Measurements from ENCODE around the gene SESN1. TPM values are rescaled to one million over a fixed set of nuclear protein-coding genes. Genes with fewer than 3 reads are reported as not detected.

SESN1 gene
- total RNA-seq (15.8 and 16.2 TPM in 2 replicates), polyA plus RNA-seq (28.6 and 55.0 TPM in 2 replicates), polyA minus RNA-seq (23.7 and 32.4 TPM in 2 replicates)
- 66.9 TPM for total RNA-seq (2013)

DNA sequence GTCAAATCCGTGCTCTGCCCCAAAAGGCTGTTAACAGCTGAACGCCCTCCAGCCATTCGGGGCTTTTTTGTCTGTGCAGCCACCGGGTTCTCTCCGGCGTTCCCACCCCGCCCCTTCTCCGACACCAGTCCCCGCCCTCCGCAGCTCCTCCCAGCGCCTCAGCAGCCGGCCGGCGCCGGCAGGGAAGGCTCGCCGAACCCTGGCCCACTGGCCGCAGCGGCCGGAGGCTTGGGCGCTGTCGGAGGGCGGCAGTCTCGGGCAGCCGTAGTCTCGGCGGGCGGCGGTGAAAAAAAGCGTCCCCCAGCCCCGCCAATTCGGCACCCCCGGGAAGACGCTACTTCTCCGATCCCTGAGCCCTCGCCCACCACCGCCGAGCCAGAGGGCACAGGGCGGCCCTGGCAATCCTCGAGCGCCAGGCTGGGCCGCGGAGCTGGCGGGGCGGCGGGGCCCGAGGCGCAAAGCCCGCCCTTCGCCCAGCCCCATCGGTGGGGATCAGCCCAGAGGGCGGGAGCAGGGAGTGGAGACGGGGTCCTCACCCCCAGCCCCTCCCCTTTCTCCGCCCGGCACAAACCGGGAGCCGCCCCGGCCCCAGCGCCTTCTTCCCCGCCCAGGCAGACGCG, at the start of gene SESN1:
TSS of gene SESN1 (minus strand) at position 431 of the 620 bp plus-strand sequence. CDS start 773 bp downstream, outside the sequence.
- no peaks in the 10 kb centered on the region for H3K9me3 Mint-ChIP-seq (ENCODE audit: insufficient read depth)
- H2AFZ ChIP-seq (ENCODE audit: insufficient read depth, low read depth, low read length, poor library complexity, severe bottlenecking): peak within 1 kb of the TSS; percentile 92
- intact Hi-C loops (cut with micrococcal nuclease): loop anchor here (1.0 to 10.0 kb wide), 13 partner anchors 23 to 1140 kb away; partner anchors contain the start of genes ARMC2, CD164, CDC40 and MICAL1

More for the DNA sequence above, at the start of gene SESN1:
- peaks cover 44% of the 10 kb centered on the region for H3K4me1 Mint-ChIP-seq
- CTCF ChIA-PET: interaction anchor here (0.9 to 2.4 kb wide), 6 partner anchors 21 to 834 kb away, joined by 3 to 16 read pairs (median 3); partner anchors contain the start of genes CD164 and SNX3
- H3K27ac ChIP-seq (ENCODE audit: low read length in 2 of 2): peak within 1 kb of the TSS; percentile 95 to 98
- no peaks in the 10 kb centered on the region for H3K9me3 ChIP-seq (ENCODE audit: control extremely low read depth in 1 of 3, control insufficient read depth in 2 of 3, insufficient read depth in 1 of 3, low read length in 2 of 3)
- H3K4me3 ChIP-seq (ENCODE audit: control extremely low read depth in 1 of 5, extremely low read depth in 1 of 5, insufficient read depth in 1 of 5, low read depth in 2 of 5, low read length in 4 of 5): peak within 1 kb of the TSS; percentile 69 to 98 (median 85)
- no peak for TF ChIP-seq CTCF (IDR thresholded peaks at IDR 0.05)
- no peak for TF ChIP-seq EZH2 (IDR thresholded peaks at IDR 0.05; ENCODE audit: borderline replicate concordance, insufficient read depth, low read depth, low read length, poor library complexity, severe bottlenecking)
- POLR2A ChIA-PET: interaction anchor here (0.6 to 2.0 kb wide), 15 partner anchors 15 to 1658 kb away, joined by 3 to 17 read pairs (median 5); partner anchors contain the start of genes ARMC2, CD164, FOXO3 and MICAL1
- peak within 1 kb of the TSS; percentile 89 for H3K4me2 ChIP-seq (replicated peaks; ENCODE audit: low read depth, low read length, poor library complexity, severe bottlenecking)
- H3K36me3 ChIP-seq (replicated peaks in 1 of 2; ENCODE audit: control extremely low read depth in 1 of 2, control insufficient read depth in 1 of 2, extremely low read depth in 1 of 2, insufficient read depth in 2 of 2, low read length in 1 of 2): no peaks in the 10 kb centered on the region
- H3K9ac ChIP-seq (ENCODE audit: low read length): peak within 1 kb of the TSS; percentile 86
- peak within 1 kb of the TSS; percentile 99 for H3K4me3 Mint-ChIP-seq
- no peaks in the 10 kb centered on the region for H4K20me1 ChIP-seq (ENCODE audit: control insufficient read depth, insufficient read depth, low read length, poor library complexity, severe bottlenecking)
- H3K27me3 ChIP-seq (replicated peaks in 1 of 4; ENCODE audit: control extremely low read depth in 1 of 4, control insufficient read depth in 3 of 4, insufficient read depth in 4 of 4, low read length in 3 of 4): no peaks in the 10 kb centered on the region
- H3K79me2 ChIP-seq (ENCODE audit: control insufficient read depth, insufficient read depth, low read length): peaks cover 53% of the 10 kb centered on the region
- under 1% methylated on average over 62 of the region's 62 CpGs for WGBS (ENCODE audit: insufficient coverage)
- peak; percentile 62 for ATAC-seq (ENCODE audit: low read depth)
- peak within 1 kb of the TSS; percentile 100 for H3K27ac Mint-ChIP-seq
- H3K4me1 ChIP-seq (ENCODE audit: control insufficient read depth in 2 of 2, insufficient read depth in 2 of 2, low read length in 2 of 2): peaks cover 28 to 29% of the 10 kb centered on the region in 2 donors
- no peaks in the 10 kb centered on the region for H3K27me3 Mint-ChIP-seq
- peak; percentile 91 for DNase-seq
